Caco-2 (cell line): ENCODE measurements around the gene ATRX. TPM values are rescaled to one million over a fixed set of nuclear protein-coding genes. Genes with fewer than 3 reads are reported as not detected.

Experiments
- BruUV-seq: library from RNA; stranded (reverse); fragments of 400-500 nt; replicated peaks from 2 replicates; lab custom pipeline; 2021; lab: Mats Ljungman, UMichigan
- CTCF ChIA-PET: fragments of 300-600 bp; sonication (Branson Sonifier 250); formaldehyde crosslinking; loops from one replicate; lab custom pipeline; 2022; ENCODE audit warnings: antibody characterized with exemption; lab: Charles Lee
- POLR2A ChIA-PET: fragments of 300-600 bp; sonication (Branson Sonifier 250); formaldehyde crosslinking; loops from one replicate; lab custom pipeline; 2022; ENCODE audit warnings: antibody characterized with exemption; lab: Charles Lee
- DNase-seq, 2 experiments: peaks; one replicate each; pipeline versions ENCODE4 v3.0.0 to v3.0.0-alpha.2; 2020 to 2022
- H3K27me3 ChIP-seq: replicated peaks from 2 replicates; pipeline ENCODE4 v1.6.0; 2011; ENCODE audit warnings: low read length; ENCODE audit not compliant: control insufficient read depth, insufficient read depth
- H3K36me3 ChIP-seq: 2 replicates; pipeline ENCODE4 v1.5.1; 2011; ENCODE audit warnings: low read length; ENCODE audit not compliant: control insufficient read depth, insufficient read depth
- H3K4me1 ChIP-seq: fragments of 250-450 bp; sonication (Bioruptor Pico); 2 replicates; pipeline ENCODE4 v1.5.1; 2020; ENCODE audit warnings: mild to moderate bottlenecking
- H3K4me3 ChIP-seq: 2 replicates; pipeline ENCODE4 v1.5.1; 2011; ENCODE audit warnings: low read depth, mild to moderate bottlenecking, control low read depth, low read length
- H3K9me3 ChIP-seq: fragments of 250-450 bp; sonication (Bioruptor Pico); 2 replicates; pipeline ENCODE4 v1.5.1; 2020; ENCODE audit warnings: mild to moderate bottlenecking, moderate library complexity
- H3K27ac Mint-ChIP-seq: one replicate; pipeline ENCODE4 v1.8.0; 2022; ENCODE audit warnings: mixed read lengths; ENCODE audit not compliant: unreplicated experiment
- H3K27me3 Mint-ChIP-seq: one replicate; pipeline ENCODE4 v1.8.0; 2022; ENCODE audit warnings: mixed read lengths; ENCODE audit not compliant: insufficient read depth, unreplicated experiment
- H3K36me3 Mint-ChIP-seq: one replicate; pipeline ENCODE4 v1.8.0; 2022; ENCODE audit warnings: mild to moderate bottlenecking, mixed read lengths; ENCODE audit not compliant: insufficient read depth, unreplicated experiment
- H3K4me1 Mint-ChIP-seq: one replicate; pipeline ENCODE4 v1.8.0; 2022; ENCODE audit warnings: low read depth, mixed read lengths; ENCODE audit not compliant: unreplicated experiment
- H3K4me3 Mint-ChIP-seq: one replicate; pipeline ENCODE4 v1.8.0; 2022; ENCODE audit warnings: mild to moderate bottlenecking, moderate library complexity, mixed read lengths; ENCODE audit not compliant: unreplicated experiment
- H3K9me3 Mint-ChIP-seq: one replicate; pipeline ENCODE4 v1.8.0; 2022; ENCODE audit warnings: mixed read lengths; ENCODE audit not compliant: unreplicated experiment
- CTCF ChIP-seq, 2 experiments: fragments of 200-600 bp in 1 of 2; IDR thresholded peaks; 1 replicate in 1 of 2; 2 replicates in 1 of 2; pipeline versions ENCODE4 v1.5.1 to v1.8.0; 2011 to 2022; ENCODE audit warnings: antibody characterized with exemption in 1 of 2, control low read depth in 1 of 2, inconsistent platforms in 1 of 2, low read depth in 1 of 2, low read length in 1 of 2, mild to moderate bottlenecking in 1 of 2, moderate library complexity in 1 of 2; ENCODE audit not compliant: insufficient read depth in 1 of 2, severe bottlenecking in 1 of 2, unreplicated experiment in 1 of 2
- intact Hi-C: fragments of 100-400 bp; cut with micrococcal nuclease; formaldehyde crosslinking; loops from one replicate; pipeline ENCODE4 v1.10.0; 2022; ENCODE audit not compliant: unreplicated experiment
- total RNA-seq: library from RNA; stranded (reverse); gene quantifications from 2 replicates; pipeline ENCODE4 v1.2.3, GENCODE V29; 2022

The ATRX gene
- total RNA-seq, 1 experiment from 2014 or later = 61.2 TPM

GRCh38 chrX:77658886-77659285 is 127.1 kb downstream of the ATRX start:
- no peaks in the 10 kb centered on the region for H3K27me3 Mint-ChIP-seq
- intact Hi-C loops = no loop called here
- Histone ChIP-seq H3K4me1 (no peaks in the 10 kb centered on the region), H3K27me3 (no peaks in the 10 kb centered on the region), H3K9me3 (no peaks in the 10 kb centered on the region), H3K4me3 (no peak overlapping the region), H3K36me3 (no peaks in the 10 kb centered on the region)
- H3K9me3 Mint-ChIP-seq = no peaks in the 10 kb centered on the region
- H3K27ac Mint-ChIP-seq = no peak overlapping the region
- H3K4me3 Mint-ChIP-seq = no peak overlapping the region
- no TSS peak for BruUV-seq
- H3K4me1 Mint-ChIP-seq = no peaks in the 10 kb centered on the region
- no peak for DNase-seq
- ChIA-PET CTCF (no interaction called here), POLR2A (no interaction called here)
- H3K36me3 Mint-ChIP-seq = peaks cover 18% of the 10 kb centered on the region
- TF ChIP-seq CTCF (IDR thresholded peaks at IDR 0.05; ENCODE audit: insufficient read depth in 1 of 2, low read depth in 1 of 2, low read length in 1 of 2, severe bottlenecking in 1 of 2, unreplicated experiment in 1 of 2) = no peak

GRCh38 chrX:77652095-77652494 is 133.9 kb downstream of the ATRX start:
- ChIA-PET CTCF (no interaction called here), POLR2A (no interaction called here)
- Mint-ChIP-seq H3K9me3 (no peaks in the 10 kb centered on the region), H3K27ac (no peak overlapping the region), H3K4me3 (no peak overlapping the region), H3K36me3 (peaks cover 41% of the 10 kb centered on the region), H3K4me1 (no peaks in the 10 kb centered on the region), H3K27me3 (no peaks in the 10 kb centered on the region)
- H3K36me3 ChIP-seq = no peaks in the 10 kb centered on the region
- DNase-seq = no peak
- no peak for TF ChIP-seq CTCF (IDR thresholded peaks at IDR 0.05; ENCODE audit: insufficient read depth in 1 of 2, low read depth in 1 of 2, low read length in 1 of 2, severe bottlenecking in 1 of 2, unreplicated experiment in 1 of 2)
- intact Hi-C loops = no loop called here
- no peak overlapping the region for H3K4me3 ChIP-seq
- no TSS peak for BruUV-seq
- H3K4me1 ChIP-seq = no peaks in the 10 kb centered on the region
- H3K27me3 ChIP-seq = no peaks in the 10 kb centered on the region
- no peaks in the 10 kb centered on the region for H3K9me3 ChIP-seq

GRCh38 chrX:77640702-77641101 is 145.3 kb downstream of the ATRX start:
- Mint-ChIP-seq H3K4me1 (no peaks in the 10 kb centered on the region), H3K27ac (no peak overlapping the region), H3K9me3 (no peaks in the 10 kb centered on the region), H3K4me3 (no peak overlapping the region), H3K27me3 (no peaks in the 10 kb centered on the region), H3K36me3 (peaks cover 25% of the 10 kb centered on the region)
- no peak for DNase-seq
- no peaks in the 10 kb centered on the region for H3K4me1 ChIP-seq
- intact Hi-C loops = no loop called here
- no peaks in the 10 kb centered on the region for H3K9me3 ChIP-seq
- POLR2A ChIA-PET = no interaction called here
- CTCF ChIA-PET = no interaction called here
- H3K36me3 ChIP-seq = no peaks in the 10 kb centered on the region
- BruUV-seq = no TSS peak
- H3K4me3 ChIP-seq = no peak overlapping the region
- no peaks in the 10 kb centered on the region for H3K27me3 ChIP-seq
- no peak for TF ChIP-seq CTCF (IDR thresholded peaks at IDR 0.05; ENCODE audit: insufficient read depth in 1 of 2, low read depth in 1 of 2, low read length in 1 of 2, severe bottlenecking in 1 of 2, unreplicated experiment in 1 of 2)
